KBM-7 (cell line): ENCODE data around the gene PLPP4.

Experiments
- DNase-seq: peaks from one replicate; pipeline ENCODE4 v3.0.0-alpha.2; 2015
- in situ Hi-C: fragments of 300-500 bp; cut with MboI; formaldehyde crosslinking; loops from 2 replicates; pipeline ENCODE4 v1.14.3; 2020; ENCODE audit warnings: low sequenced_read_pairs, low pct_unique_long_range_greater_than_20kb, mixed read lengths

The PLPP4 gene

GRCh38 chr10:120511165-120511564 lies 54.1 kb downstream of the PLPP4 start:
- in situ Hi-C loops = no loop called here
- DNase-seq = no peak

- DNase-seq = no peak
- in situ Hi-C loops = no loop called here
Observed at GRCh38 chr10:120513307-120513796, 56.3 kb downstream of the PLPP4 start.

GRCh38 chr10:120514035-120514620 lies 57.1 kb downstream of the PLPP4 start:
- DNase-seq = peak; percentile 32
- in situ Hi-C loops = no loop called here

- no peak for DNase-seq
- in situ Hi-C loops = no loop called here
Observed at GRCh38 chr10:120514959-120515358, 57.9 kb downstream of the PLPP4 start.

GRCh38 chr10:120515741-120516140 lies 58.7 kb downstream of the PLPP4 start:
- in situ Hi-C loops = no loop called here
- no peak for DNase-seq

- DNase-seq = no peak
- in situ Hi-C loops = no loop called here
Observed at GRCh38 chr10:120516426-120516825, 59.4 kb downstream of the PLPP4 start.

GRCh38 chr10:120517196-120517595 lies 60.2 kb downstream of the PLPP4 start:
- DNase-seq = no peak
- in situ Hi-C loops = no loop called here

- DNase-seq = no peak
- in situ Hi-C loops = no loop called here
Observed at GRCh38 chr10:120517881-120518484, 61.0 kb downstream of the PLPP4 start.

- no peak for DNase-seq
Observed at GRCh38 chr10:120521880-120522279, 64.9 kb downstream of the PLPP4 start.

GRCh38 chr10:120527691-120528090 lies 70.7 kb downstream of the PLPP4 start:
- DNase-seq = no peak
- in situ Hi-C loops = no loop called here

More at GRCh38 chr10:120521880-120522279, 64.9 kb downstream of the PLPP4 start:
- in situ Hi-C loops = no loop called here

- DNase-seq = no peak
- in situ Hi-C loops = no loop called here
Observed at GRCh38 chr10:120530699-120531098, 73.7 kb downstream of the PLPP4 start.

GRCh38 chr10:120538091-120538490 lies 81.1 kb downstream of the PLPP4 start:
- in situ Hi-C loops = no loop called here
- DNase-seq = no peak

GRCh38 chr10:120539076-120539475 lies 82.0 kb downstream of the PLPP4 start:
- in situ Hi-C loops = no loop called here
- DNase-seq = no peak

GRCh38 chr10:120540486-120540885 lies 83.5 kb downstream of the PLPP4 start:
- DNase-seq = no peak

GRCh38 chr10:120541984-120542383 lies 85.0 kb downstream of the PLPP4 start:
- in situ Hi-C loops = no loop called here
- DNase-seq = no peak

More at GRCh38 chr10:120540486-120540885, 83.5 kb downstream of the PLPP4 start:
- in situ Hi-C loops = no loop called here

GRCh38 chr10:120542591-120542990 lies 85.6 kb downstream of the PLPP4 start:
- in situ Hi-C loops = no loop called here
- DNase-seq = no peak

GRCh38 chr10:120543291-120543690 lies 86.3 kb downstream of the PLPP4 start:
- no peak for DNase-seq
- in situ Hi-C loops = no loop called here

GRCh38 chr10:120548210-120548609 lies 91.2 kb downstream of the PLPP4 start:
- no peak for DNase-seq
- in situ Hi-C loops = no loop called here

GRCh38 chr10:120552262-120552661 lies 95.2 kb downstream of the PLPP4 start:
- DNase-seq = no peak
- in situ Hi-C loops = no loop called here

GRCh38 chr10:120553911-120554310 lies 96.9 kb downstream of the PLPP4 start:
- in situ Hi-C loops = no loop called here
- no peak for DNase-seq

- in situ Hi-C loops = no loop called here
- DNase-seq = no peak
Observed at GRCh38 chr10:120555436-120555835, 98.4 kb downstream of the PLPP4 start.
